GM18519 (cell line): ENCODE measurements around the gene TRAF3IP1.
"Not testable (repeated sequence)": the region's sequence is repeated elsewhere in the genome, so short reads cannot be mapped to it uniquely, and the experiment has no call there.

Experiments
- ATAC-seq: cut with Tn5 transposase; IDR thresholded peaks from one replicate; pipeline ENCODE4 v1.9.1; 2021; ENCODE audit warnings: mild to moderate bottlenecking, moderate library complexity; ENCODE audit not compliant: unreplicated experiment, low FRiP score

The TRAF3IP1 gene

DNA sequence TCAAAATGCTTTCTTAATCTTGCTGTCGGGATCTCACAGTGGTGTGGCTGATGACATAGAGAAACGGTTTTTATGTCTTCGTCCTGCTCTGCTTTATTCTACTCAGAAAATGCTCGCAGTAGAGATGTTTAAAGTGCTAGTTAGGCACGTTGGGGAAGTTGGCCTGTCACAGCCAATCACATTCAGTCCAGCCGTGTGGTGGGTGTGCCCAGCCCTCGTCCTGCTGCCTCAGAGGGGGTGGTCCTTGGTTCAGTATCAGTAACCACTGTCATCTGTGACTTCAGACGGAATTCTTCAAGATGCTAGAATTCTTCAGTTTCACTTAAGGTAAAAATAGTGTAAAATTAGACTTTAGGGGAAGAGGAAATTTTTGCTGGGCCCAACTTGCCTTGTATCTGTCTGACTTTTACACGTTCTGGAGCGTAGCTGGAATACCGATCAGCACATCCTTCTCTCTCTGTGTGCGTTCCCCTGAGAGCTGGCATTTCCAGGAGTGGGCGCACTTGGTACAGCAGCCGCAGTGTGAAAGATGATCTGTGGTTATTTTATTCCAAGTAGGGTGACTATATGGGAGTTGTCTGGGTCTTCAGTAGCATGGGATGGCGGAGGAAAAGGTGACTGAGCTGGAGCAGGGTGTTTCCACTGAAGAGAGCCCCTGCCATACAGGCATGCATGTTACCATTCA lies 18.5 kb downstream of the TRAF3IP1 start:
- ATAC-seq: no peak

DNA sequence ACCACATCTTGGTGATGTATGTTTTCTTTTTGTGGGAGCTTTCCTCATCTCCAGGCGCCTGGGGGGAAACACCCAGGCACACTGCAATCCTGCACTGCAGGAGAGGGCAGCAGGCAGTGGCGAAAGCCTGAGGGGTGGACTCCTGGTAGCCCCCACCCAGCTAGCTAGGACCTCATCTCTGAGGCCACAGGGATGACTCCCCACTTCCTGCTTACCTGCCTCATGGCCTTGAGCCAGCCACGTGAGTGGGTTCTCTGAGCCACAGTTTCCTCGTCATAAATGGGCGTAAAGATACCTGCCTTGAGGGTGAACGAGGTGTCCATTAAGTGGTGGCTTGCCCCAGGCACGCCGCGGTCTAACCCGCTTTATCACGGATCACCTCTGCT lies 19.1 kb downstream of the TRAF3IP1 start:
- no peak for ATAC-seq

DNA sequence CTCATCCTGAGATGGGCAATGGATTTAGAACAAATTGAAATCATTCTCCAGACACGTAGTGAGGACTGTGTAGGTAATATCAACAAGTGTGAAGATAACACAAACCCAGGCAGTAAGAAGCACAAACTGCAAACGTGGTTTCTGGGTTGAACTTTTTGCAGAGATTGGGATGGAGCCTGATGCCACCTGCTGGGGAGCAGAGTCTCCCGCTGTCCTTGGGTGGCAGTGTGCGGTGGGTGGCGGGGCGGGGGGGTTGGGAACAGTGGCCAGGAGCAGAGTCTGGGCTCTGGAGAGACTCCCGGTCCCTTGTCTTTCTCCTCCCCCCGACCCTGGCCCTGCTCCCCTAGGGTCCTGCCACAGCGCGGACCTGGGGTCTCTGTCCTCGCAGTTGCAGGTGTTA lies 19.5 kb downstream of the TRAF3IP1 start:
- ATAC-seq: no peak

DNA sequence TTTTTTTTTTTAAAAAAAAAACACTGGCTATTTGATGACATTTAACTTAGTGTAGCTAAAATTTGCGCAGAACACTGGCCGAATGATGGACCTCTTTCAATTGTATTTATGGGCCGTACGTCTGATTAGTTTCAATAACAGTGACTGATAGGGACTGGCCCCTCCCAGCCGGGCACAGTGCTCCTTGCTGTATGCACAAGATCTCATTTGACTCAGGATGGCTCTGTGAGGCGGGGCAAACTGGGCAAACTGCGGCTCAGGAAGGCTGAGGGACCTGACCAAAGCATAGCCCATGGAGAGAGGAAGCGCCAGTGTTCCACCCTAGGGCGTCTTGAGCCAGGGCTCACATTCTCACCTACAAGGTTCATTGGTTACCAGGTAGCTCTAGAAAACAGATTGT lies 21.2 kb downstream of the TRAF3IP1 start:
- ATAC-seq: no peak

DNA sequence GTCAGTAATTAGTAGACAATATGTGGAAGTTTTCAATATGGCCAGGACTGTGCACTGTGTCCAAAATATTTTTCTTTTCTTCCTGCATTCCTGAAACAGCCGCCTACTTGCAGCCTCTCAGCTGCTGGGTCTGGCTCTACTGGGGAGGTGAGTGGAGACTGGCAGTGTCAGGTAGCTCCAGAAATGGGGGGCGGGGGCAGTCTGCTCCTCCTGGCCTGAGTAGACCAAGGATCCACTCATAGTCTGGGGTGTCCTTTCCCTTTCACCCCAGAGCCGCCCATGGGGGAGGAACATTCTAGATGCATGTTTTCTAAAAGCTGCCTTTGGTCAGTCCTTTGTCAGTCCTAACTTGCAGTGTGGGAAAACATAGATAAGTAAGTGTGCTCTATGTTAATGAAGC lies 23.7 kb downstream of the TRAF3IP1 start:
- ATAC-seq: no peak

DNA sequence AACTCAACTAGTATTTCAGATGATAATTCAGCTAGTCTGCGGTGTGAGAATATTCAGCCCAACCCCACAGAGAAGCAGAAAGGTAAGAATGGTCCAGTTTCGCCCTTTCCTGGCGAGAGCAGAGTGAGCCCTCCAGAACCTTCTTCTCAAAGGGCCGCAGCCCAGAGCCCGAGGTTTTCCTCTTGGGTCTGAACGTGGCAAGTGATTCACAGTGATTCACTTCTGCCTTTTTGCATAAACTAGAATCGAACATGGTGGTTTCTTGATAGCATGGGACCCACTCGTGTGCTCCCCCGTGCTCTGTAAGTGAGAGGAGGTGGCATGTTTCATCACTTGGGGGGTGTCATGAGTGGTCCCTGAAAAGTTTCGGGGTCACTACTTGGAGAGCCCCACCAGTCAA lies 24.2 kb downstream of the TRAF3IP1 start:
- no peak for ATAC-seq

DNA sequence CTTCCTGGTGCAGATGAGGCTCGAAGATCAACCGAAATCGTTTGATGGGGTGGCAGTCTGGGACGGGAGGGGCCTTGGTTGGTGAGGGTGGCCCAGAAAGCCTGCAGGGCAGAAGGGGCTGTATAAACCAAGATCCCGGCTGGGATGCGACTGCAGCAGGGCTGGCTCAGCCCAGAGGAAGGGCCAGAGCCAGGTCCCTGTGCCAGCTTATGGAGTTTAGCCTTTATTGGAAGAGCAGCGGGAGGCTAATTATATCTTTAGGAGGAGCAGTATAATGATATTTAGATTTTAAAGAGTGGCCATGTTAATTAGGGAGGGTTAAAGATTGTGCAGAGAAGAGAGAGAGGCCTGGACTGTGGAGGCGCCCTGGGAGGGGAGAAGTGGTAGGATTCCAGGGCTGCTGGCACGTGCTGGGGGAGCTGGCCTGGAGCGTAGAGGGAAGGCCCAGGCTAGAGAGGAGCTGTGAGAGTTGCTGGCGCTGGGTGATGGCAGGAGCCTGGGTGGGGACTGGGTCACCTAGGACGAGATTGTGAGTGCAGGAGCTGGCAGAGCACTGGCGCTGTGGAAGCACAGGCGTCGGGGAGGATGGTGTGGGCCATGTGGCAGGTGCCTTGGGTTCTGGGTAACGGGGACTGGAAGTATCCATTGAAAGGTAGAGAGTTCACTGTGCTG lies 25.1 kb downstream of the TRAF3IP1 start:
- ATAC-seq: no peak

DNA sequence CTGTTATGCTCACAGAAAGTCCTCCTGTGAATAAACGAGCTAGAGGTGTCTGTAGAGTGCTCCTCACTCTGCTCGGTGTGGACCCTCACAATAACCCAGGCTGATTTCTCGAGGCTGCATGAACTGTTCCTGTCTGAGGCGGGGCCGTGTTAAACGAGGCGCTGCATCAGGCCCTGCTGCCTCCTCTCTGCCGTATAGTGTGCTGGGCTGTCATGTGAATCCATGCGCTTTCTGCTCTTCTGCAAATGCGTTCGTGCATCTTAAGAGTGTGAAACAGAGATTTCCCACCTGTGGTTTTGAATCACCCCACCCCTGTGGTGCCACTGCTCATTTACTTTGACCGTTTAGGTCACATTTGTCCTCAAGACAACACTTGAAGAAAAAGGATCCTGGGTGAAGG lies 26.2 kb downstream of the TRAF3IP1 start:
- no peak for ATAC-seq

DNA sequence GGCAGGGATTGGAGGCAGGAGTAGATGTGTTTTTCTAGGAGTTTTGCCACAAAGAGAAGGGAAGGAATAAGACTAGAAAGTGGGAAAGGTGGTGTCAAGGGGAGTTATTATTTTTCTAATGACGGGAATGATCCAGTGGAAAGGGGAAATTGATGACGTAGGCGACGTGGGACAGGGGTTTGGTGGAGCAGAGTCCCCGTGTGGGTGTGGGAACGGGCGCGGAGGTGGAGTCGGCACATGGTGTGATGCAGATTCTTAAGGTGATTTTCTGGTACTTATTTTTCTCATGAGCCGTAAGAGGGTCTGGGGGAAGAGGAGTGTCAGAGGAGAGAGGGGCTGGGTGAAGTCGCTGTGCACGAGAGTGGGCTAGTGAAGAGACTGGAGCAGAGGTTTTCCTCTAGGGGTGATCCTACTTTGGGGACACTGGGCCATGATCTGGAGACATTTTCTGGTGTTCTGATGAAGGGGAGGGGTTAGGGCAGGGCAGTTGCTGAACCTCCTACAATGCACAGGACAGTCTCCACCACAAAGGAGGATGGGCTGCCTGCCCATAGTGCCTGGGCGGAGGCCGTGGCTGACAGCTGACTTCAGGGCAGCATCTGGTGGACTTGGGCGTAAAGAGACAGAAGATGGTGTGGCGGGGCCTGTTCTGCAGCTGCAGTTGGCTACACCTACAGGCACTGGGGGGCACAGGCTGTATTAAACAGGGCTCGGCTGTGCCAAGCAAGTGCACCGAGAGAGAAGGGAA lies 30.0 kb downstream of the TRAF3IP1 start:
- ATAC-seq: no peak

DNA sequence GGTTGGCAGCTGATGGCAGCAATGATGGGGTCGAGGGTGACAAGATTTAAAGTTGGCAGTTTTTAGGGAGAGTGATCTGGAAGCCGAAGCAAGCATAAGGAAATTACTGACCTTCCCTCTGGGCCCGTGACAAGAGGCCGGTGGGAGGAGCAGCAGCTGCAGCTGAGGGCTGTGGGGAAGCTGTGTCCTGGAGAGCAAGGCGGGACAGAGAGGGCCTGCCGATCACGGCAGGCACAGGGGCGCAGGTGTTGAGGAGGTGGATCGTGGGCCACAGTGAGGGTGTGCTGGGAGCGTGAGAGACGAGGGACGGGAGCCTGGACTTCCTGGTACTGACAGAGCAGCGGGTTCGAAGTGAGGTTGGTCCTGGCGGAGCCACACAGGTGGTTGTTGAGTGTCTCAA lies 31.0 kb downstream of the TRAF3IP1 start:
- ATAC-seq: no peak

DNA sequence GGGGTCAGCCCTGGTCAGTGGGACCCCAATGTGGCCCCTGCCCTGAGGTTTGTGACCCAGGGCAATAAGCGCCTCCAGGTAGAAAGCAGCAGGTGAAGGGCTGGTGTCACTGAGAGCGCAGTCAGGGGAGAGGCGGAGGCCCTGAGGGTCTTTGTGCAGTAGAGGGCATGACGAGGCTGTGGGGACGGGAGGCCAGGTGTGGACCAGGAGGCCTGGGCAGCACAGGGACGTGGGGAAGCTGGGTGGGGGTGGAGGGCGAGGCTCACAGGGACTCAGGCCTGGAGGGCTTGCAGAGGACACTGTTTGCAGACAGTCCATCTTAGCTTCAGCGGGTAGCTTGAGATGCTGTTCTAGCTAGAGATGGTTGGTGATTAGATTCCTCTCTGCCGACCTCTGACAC lies 32.0 kb downstream of the TRAF3IP1 start:
- ATAC-seq: no peak

DNA sequence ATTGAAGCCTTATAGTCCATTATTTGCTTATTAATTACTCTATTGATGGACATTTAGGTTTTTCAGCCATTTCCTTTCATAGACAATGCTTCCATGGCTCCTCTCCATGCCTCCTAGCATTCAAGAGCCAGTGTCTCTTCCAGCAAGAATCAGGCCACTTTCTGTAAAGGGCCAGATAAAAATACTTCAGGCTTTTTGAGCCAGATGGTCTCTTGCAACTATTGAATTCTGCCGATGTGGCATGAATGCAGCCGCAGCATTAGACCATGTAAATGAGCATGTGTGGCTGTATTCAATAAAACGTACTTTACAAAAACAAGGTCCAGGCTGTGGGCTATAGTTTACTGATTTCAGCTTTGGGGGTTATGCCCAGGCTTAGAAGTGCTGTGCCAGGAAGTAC lies 38.5 kb downstream of the TRAF3IP1 start:
- ATAC-seq: no peak

DNA sequence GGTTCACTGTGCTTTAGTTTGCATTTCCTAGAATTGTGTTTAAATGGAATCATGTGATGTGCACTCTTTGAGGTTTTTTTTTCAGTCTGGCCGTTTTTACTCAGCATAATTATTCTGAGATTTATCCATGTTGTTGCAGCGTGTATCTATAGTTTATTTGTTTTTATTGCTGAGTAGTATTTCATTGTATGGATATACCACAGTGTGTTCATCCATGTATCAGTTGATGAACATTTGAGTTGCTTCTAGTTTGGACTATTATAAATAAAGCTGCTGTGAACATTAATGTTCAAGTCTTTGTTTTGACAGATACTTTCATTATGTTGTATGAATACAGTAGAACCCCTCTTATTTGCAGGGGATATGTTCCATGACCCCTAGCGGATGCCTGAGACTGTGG lies 39.1 kb downstream of the TRAF3IP1 start:
- ATAC-seq: no peak

DNA sequence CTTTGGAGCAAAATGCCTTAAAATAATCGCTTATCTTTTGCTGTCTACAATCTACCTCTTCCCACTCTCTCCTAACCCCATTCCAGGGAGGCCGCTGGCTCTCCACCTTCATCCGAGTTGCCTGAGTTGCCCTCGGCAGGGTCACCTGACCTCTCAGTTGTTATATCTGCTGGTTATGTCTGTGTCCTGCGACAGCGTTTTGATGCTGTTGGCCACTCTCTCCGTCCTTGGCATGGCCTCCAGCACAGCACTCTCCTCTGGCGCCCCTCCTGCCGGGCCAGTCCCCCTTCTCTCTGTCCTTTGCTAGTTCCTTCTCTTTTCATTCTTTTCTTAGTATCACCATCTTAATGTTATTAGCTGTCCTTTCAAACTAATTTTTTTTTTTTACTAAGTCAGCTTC lies 41.6 kb downstream of the TRAF3IP1 start:
- ATAC-seq: no peak

DNA sequence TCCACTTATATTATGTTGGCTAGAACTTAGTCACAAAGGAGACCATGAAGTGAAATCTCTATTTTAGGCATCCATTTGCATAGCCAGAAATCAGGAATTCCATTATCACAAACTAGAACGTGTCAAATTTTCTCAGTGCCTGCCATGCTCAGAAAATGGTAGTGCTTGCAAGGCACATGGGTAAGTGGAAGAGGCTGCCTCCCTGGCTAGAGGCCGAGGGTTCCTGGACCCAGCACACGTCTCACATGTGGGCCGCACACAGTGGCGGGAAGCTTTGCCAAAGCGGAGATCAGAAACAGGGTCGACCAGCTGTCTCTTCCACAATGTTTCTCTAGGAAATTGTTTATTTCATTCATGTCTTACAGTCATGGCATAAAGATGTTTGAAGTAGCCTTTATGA lies 42.3 kb downstream of the TRAF3IP1 start:
- ATAC-seq: no peak

DNA sequence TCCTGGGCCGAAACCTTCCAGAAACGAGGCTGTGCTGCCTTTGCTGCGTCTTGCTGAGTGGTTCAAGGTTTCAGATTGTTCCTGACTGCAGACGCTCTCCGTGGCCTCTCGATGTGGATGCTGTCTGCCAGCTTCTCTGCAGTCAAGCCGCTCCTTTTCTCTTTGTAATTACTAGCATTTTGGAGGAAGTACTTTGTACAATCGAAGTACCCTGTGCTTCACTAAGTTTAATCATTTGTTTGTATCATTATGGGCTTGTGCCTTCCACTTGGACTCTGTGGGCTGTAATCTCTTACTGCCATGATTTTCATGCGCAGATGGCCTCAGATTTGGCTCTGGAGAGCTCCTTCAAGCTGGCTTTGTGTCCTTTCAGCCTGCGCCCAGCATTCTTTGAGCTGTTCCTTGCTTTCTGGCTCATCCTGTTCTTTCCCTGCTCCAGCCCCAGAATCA lies 49.3 kb downstream of the TRAF3IP1 start:
- no peak for ATAC-seq

DNA sequence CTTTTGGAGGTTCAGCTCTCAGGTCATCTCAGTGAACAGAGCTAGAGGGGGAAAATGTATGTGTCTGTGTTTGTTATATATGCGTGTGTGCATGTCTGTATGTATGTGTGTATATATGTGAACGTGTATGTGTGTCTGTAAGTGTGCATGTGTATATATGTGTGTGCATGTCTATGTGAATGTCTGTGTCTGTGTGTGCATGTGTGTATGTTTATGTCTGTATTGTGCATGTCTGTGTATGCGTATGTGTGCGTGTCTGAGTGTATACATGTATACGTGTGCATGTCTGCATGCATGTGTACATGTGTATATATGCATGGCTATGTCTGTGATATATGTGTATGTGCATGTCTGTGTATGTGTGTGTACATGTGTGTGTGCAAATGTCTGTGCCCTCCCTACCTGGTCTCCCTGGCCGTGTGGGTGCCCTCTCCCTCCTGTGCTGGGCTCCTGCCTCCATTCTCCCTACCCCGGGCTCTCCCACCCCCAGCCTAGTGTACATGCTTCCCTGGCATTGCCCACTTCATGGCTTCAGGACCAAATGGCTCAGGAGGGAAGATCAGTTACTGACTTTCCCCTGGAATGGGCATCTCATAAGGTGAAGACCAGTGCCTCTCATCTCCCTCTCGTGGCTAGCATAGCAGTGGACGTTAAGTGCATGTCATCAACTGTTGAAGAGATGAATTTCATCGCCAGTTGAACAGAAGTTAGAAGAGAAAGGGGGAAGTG lies 49.9 kb downstream of the TRAF3IP1 start:
- ATAC-seq: no peak

DNA sequence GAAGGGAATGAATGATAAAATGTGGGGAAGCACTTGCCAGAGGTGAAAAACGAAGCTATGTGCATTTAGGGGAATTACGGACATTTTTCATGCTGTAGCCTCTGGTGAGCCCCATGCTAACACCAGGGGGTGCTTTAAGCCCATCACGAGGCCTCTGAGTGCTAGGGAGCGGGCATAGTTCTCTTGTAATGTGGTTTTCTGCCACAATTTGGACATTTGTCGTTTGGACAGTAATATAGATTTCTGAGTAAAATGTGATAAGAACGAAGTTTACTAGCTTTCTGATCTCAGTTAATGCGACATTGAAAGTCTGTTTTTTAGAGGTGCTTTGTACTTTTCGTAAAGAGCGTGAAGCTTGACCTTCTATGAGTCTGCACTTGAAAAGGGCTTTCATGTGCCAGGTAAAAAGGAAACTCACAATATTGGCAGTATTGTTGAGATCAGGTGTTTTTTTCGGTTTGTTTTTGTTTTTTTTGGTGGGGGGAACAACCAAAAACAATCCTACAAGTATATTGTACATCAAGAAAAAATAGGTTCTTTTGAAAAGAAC lies 50.6 kb downstream of the TRAF3IP1 start:
- no peak for ATAC-seq

DNA sequence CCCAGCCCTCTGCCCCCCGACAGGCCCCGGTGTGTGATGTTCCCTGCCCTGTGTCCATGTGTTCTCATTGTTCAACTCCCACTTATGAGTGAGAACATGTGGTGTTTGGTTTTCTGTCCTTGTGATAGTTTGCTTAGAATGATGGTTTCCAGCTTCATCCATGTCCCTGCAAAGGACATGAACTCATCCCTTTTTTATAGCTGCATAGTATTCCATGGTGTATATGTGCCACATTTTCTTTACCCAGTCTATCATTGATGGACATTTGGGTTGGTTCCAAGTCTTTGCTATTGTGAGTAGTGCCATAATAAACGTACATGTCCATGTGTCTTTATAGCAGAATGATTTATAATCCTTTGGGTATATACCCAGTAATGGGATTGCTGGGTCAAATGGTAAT lies 52.0 kb downstream of the TRAF3IP1 start:
- not testable (repeated sequence) for ATAC-seq

DNA sequence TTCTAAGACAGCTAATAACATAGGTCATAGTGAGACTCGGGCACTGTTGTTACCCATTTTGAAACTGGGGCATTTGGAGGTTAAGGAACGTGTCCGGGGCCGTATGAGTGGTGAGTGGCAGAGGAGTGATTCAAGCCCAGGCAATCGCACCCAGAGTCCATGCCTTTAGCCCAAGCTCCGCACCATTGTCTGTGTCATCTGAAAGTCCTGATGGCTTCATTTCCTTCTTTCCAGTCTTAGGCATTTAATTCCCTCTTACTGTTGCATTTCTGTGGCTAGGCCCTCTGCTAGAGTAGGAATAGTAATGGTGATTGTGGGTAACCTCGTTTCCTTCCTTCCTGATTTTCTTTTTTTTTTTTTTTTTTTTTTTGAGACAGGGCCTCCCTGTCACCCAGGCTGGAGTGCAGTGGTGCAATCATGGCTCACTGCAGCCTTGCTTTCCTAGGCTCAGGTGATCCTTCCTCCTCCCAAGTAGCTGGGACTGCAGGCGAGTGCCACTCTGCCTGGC lies 56.6 kb downstream of the TRAF3IP1 start:
- ATAC-seq: no peak
